Suprapubic skin (tissue), 4 donors: ENCODE measurements around the gene PPP2R3A. TPM values are rescaled to one million over a fixed set of nuclear protein-coding genes. Genes with fewer than 3 reads are reported as not detected.

Experiments
- DNase-seq, 2 donors: peaks; one replicate each; pipeline ENCODE4 v3.0.0-alpha.2; 2019; ENCODE audit warnings: low spot score in 2 of 2
- H3K27ac ChIP-seq: fragments of 200-600 bp; sonication (generic); one replicate; pipeline ENCODE4 v1.5.1; 2019
- H3K27me3 ChIP-seq: fragments of 200-600 bp; sonication (generic); one replicate; pipeline ENCODE4 v1.5.1; 2019
- H3K36me3 ChIP-seq: fragments of 200-600 bp; sonication (generic); one replicate; pipeline ENCODE4 v1.5.1; 2019
- H3K4me1 ChIP-seq: fragments of 200-600 bp; sonication (generic); one replicate; pipeline ENCODE4 v1.5.1; 2019
- H3K4me3 ChIP-seq: fragments of 200-600 bp; sonication (generic); one replicate; pipeline ENCODE4 v1.5.1; 2019; ENCODE audit warnings: mild to moderate bottlenecking
- H3K9me3 ChIP-seq: fragments of 200-600 bp; sonication (generic); one replicate; pipeline ENCODE4 v1.5.1; 2019
- CTCF ChIP-seq, 2 donors: fragments of 200-600 bp in 1 of 2; fragments of 450-650 bp in 1 of 2; sonication (generic) in 1 of 2; IDR thresholded peaks; one replicate each; pipeline ENCODE4 v1.5.1; 2016 to 2019; ENCODE audit warnings: antibody characterized with exemption in 2 of 2, mild to moderate bottlenecking in 1 of 2, moderate library complexity in 1 of 2
- EP300 ChIP-seq: sonication (generic); formaldehyde crosslinking; IDR thresholded peaks from one replicate; pipeline ENCODE4 v1.6.1; 2017; ENCODE audit warnings: antibody characterized with exemption
- POLR2A ChIP-seq, 2 donors: fragments of 450-650 bp; IDR thresholded peaks; one replicate each; pipeline ENCODE4 v1.6.1; 2017; ENCODE audit warnings: antibody characterized with exemption in 2 of 2, mild to moderate bottlenecking in 2 of 2, moderate library complexity in 2 of 2
- POLR2AphosphoS5 ChIP-seq, 3 donors: sonication (generic); formaldehyde crosslinking; IDR thresholded peaks; one replicate each; pipeline ENCODE4 v1.6.1; 2017; ENCODE audit warnings: antibody characterized with exemption in 3 of 3
- WGBS: methylation state at CpG from one replicate; pipeline ENCODE4 v1.1.5; 2018; 5-methylcytosine and 5-hydroxymethylcytosine counted together
- total RNA-seq, 4 donors: library from RNA; depleted of rRNA; stranded (reverse); fragments of >200 nt; gene quantifications; one replicate each; pipeline ENCODE4 v1.1.0, GENCODE V29; 2016

PPP2R3A gene
- total RNA-seq, 4 donors from 2014 or later = 51.2 to 71.7 (median 52.9) TPM

- Histone ChIP-seq H3K27me3 (no peaks in the 10 kb centered on the region), H3K36me3 (no peaks in the 10 kb centered on the region)
These were observed 103.2 kb downstream of the PPP2R3A start for GRCh38 chr3:136068708-136069107.

GRCh38 chr3:136069933-136070332 is 104.4 kb downstream of the PPP2R3A start:
- H3K4me1 ChIP-seq = peaks cover 13% of the 10 kb centered on the region
- no peak for TF ChIP-seq POLR2A (IDR thresholded peaks at IDR 0.05)
- TF ChIP-seq EP300 = no peak
- no peak for TF ChIP-seq POLR2AphosphoS5 (IDR thresholded peaks at IDR 0.05)
- TF ChIP-seq CTCF (IDR thresholded peaks at IDR 0.05) = no peak
- no peaks in the 10 kb centered on the region for H3K36me3 ChIP-seq
- WGBS = 75% methylated on average over 5 of the region's 5 CpGs
- H3K9me3 ChIP-seq = no peaks in the 10 kb centered on the region
- no peaks in the 10 kb centered on the region for H3K27me3 ChIP-seq
- no peak overlapping the region for H3K27ac ChIP-seq
- no peak for DNase-seq
- H3K4me3 ChIP-seq = no peak overlapping the region

More at GRCh38 chr3:136068708-136069107, 103.2 kb downstream of the PPP2R3A start:
- H3K4me3 ChIP-seq = no peak overlapping the region
- H3K4me1 ChIP-seq = peaks cover 13% of the 10 kb centered on the region
- DNase-seq = no peak
- TF ChIP-seq EP300 (no peak), CTCF (IDR thresholded peaks at IDR 0.05) (no peak), POLR2A (IDR thresholded peaks at IDR 0.05) (no peak), POLR2AphosphoS5 (IDR thresholded peaks at IDR 0.05) (no peak)
- H3K9me3 ChIP-seq = no peaks in the 10 kb centered on the region
- WGBS = 81% methylated on average over 5 of the region's 5 CpGs
- H3K27ac ChIP-seq = no peak overlapping the region

- Histone ChIP-seq H3K27ac (no peak overlapping the region), H3K4me3 (no peak overlapping the region), H3K4me1 (peaks cover 13% of the 10 kb centered on the region), H3K27me3 (no peaks in the 10 kb centered on the region), H3K36me3 (no peaks in the 10 kb centered on the region), H3K9me3 (no peaks in the 10 kb centered on the region)
- 39% methylated on average over 3 of the region's 3 CpGs for WGBS
- no peak for TF ChIP-seq EP300
- no peak for DNase-seq
These were observed 104.8 kb downstream of the PPP2R3A start for GRCh38 chr3:136070334-136070733.

GRCh38 chr3:136070953-136071949 is 105.7 kb downstream of the PPP2R3A start:
- H3K4me3 ChIP-seq = no peak overlapping the region
- WGBS = 36% methylated on average over 9 of the region's 9 CpGs
- peaks cover 13% of the 10 kb centered on the region for H3K4me1 ChIP-seq
- no peak for DNase-seq
- TF ChIP-seq POLR2AphosphoS5 (IDR thresholded peaks at IDR 0.05) = no peak
- no peak for TF ChIP-seq CTCF (IDR thresholded peaks at IDR 0.05)
- TF ChIP-seq POLR2A (IDR thresholded peaks at IDR 0.05) = no peak
- no peak for TF ChIP-seq EP300
- H3K27ac ChIP-seq = no peak overlapping the region
- H3K36me3 ChIP-seq = no peaks in the 10 kb centered on the region
- no peaks in the 10 kb centered on the region for H3K27me3 ChIP-seq
- H3K9me3 ChIP-seq = no peaks in the 10 kb centered on the region

GRCh38 chr3:136074546-136075170 is 109.1 kb downstream of the PPP2R3A start:
- H3K9me3 ChIP-seq = no peaks in the 10 kb centered on the region
- H3K4me3 ChIP-seq = no peak overlapping the region
- TF ChIP-seq POLR2AphosphoS5 (IDR thresholded peaks at IDR 0.05) (no peak), EP300 (no peak), CTCF (IDR thresholded peaks at IDR 0.05) (no peak), POLR2A (IDR thresholded peaks at IDR 0.05) (no peak)
- H3K36me3 ChIP-seq = no peaks in the 10 kb centered on the region
- no peaks in the 10 kb centered on the region for H3K27me3 ChIP-seq
- DNase-seq = no peak
- H3K4me1 ChIP-seq = peaks cover 13% of the 10 kb centered on the region
- 62% methylated on average over 1 of the region's 1 CpG for WGBS
- H3K27ac ChIP-seq = no peak overlapping the region
